Ovary (tissue), 9 donors: Measurements from ENCODE around the gene TAS2R41. TPM values are rescaled to one million over a fixed set of nuclear protein-coding genes. Genes with fewer than 3 reads are reported as not detected.

Experiments used
- DNase-seq, 5 donors: peaks; one replicate each; pipeline ENCODE4 v3.0.0-alpha.2; 2019 to 2020
- H3K27ac ChIP-seq, 2 donors: fragments of 200-600 bp; one replicate each; pipeline versions ENCODE4 v1.5.1 to v1.8.0; 2019 to 2022
- H3K27me3 ChIP-seq: fragments of 200-600 bp; one replicate; pipeline ENCODE4 v1.8.0; 2022
- H3K36me3 ChIP-seq: fragments of 200-600 bp; sonication (generic); one replicate; pipeline ENCODE4 v1.5.1; 2019
- H3K4me1 ChIP-seq: one replicate; pipeline ENCODE4 v1.8.1; 2013; ENCODE audit warnings: mild to moderate bottlenecking, moderate library complexity; ENCODE audit not compliant: insufficient read depth
- H3K4me3 ChIP-seq: fragments of 200-600 bp; sonication (generic); one replicate; pipeline ENCODE4 v1.5.1; 2017
- H3K9me3 ChIP-seq, 2 donors: fragments of 200-600 bp in 1 of 2; sonication (generic) in 1 of 2; one replicate each; pipeline versions ENCODE4 v1.5.1 to v1.8.1; 2013 to 2019; ENCODE audit warnings: mild to moderate bottlenecking in 1 of 2, moderate library complexity in 1 of 2
- EP300 ChIP-seq: sonication (generic); formaldehyde crosslinking; IDR thresholded peaks from one replicate; pipeline ENCODE4 v1.6.1; 2017; ENCODE audit warnings: antibody characterized with exemption
- POLR2A ChIP-seq: fragments of 450-650 bp; IDR thresholded peaks from one replicate; pipeline ENCODE4 v1.6.1; 2017; ENCODE audit warnings: antibody characterized with exemption, mild to moderate bottlenecking, moderate library complexity
- WGBS, 3 donors: extraction: QIAGEN DNeasy Blood & Tissue Kit in 1 of 3; methylation state at CpG; one replicate each; pipeline versions ENCODE4 v1.1.5 to v1.1.7; 2013 to 2017; 5-methylcytosine and 5-hydroxymethylcytosine counted together
- intact Hi-C, 4 donors: fragments of 100-400 bp; cut with DNase I; formaldehyde crosslinking; loops; one replicate each; pipeline versions ENCODE4 v1.11.0 to v1.15.1; 2022 to 2023
- polyA plus RNA-seq, 2 donors: library from polyadenylated mRNA; stranded (reverse); fragments of 200-250 nt in 1 of 2; fragments of 350-450 nt in 1 of 2; fragmentation: Illumina TruSeq in 1 of 2; extraction: RNeasy Lipid Tissue Mini Kit (QIAGEN cat#74804) in 1 of 2; gene quantifications; one replicate each; pipeline ENCODE4 v1.2.3, GENCODE V29; 2013 to 2014
- total RNA-seq, 7 donors: library from RNA; depleted of rRNA in 2 of 7; stranded (reverse); fragments of >200 nt in 2 of 7; fragmentation: NEBNext Ultra II Directional in 3 of 7; extraction: Animal tissue kit (Norgen Biotek cat#: 25700) in 3 of 7; gene quantifications; one replicate each; pipeline versions ENCODE4 v1.1.0 to v1.2.4, GENCODE V29; 2016 to 2023
- TF ChIP-seq, protein P1 (sequence below), 3 donors: fragments of 450-650 bp in 2 of 3; fragments of 200-600 bp in 1 of 3; IDR thresholded peaks; one replicate each; pipeline versions ENCODE4 v1.5.1 to v1.8.0; 2016 to 2022; ENCODE audit warnings: antibody characterized with exemption in 3 of 3, mild to moderate bottlenecking in 1 of 3
- donor health status: DM: no; HTN: no; CAD: no; lungs with moderate emphysema.
- donor health status: DM: no; HTN: no; CAD: no.
- donor health status: Bipolar disorder and iron deficiency.
- donor health status: DM: yes; HTN: yes; CAD: no.
- donor health status: DM: no; HTN: no; CAD: no.
- donor health status: DM: yes; HTN: yes; CAD: no.

The TAS2R41 gene
- total and polyA plus RNA-seq, 9 donors, result 0.50 TPM; not detected in 8

DNA sequence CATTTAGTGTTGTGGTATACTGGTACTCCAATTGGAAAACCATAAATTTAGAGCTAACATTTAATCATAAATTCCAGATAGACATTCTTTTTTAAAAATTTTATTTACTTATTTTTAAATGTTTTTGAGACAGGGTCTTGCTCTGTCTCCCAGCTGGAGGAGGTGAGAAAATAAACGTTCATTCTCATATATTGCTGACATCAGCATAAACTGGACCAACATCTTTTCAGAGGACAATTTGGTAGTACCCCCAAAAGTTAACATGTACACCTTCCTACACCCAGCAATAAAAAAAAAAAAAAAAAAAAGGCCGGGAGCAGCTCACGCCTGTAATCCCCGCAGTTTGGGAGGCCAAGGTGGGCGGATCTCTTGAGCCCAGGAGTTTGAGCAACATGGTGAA lies 29.2 kb upstream of the TAS2R41 start:
- TF ChIP-seq, protein P1, sequence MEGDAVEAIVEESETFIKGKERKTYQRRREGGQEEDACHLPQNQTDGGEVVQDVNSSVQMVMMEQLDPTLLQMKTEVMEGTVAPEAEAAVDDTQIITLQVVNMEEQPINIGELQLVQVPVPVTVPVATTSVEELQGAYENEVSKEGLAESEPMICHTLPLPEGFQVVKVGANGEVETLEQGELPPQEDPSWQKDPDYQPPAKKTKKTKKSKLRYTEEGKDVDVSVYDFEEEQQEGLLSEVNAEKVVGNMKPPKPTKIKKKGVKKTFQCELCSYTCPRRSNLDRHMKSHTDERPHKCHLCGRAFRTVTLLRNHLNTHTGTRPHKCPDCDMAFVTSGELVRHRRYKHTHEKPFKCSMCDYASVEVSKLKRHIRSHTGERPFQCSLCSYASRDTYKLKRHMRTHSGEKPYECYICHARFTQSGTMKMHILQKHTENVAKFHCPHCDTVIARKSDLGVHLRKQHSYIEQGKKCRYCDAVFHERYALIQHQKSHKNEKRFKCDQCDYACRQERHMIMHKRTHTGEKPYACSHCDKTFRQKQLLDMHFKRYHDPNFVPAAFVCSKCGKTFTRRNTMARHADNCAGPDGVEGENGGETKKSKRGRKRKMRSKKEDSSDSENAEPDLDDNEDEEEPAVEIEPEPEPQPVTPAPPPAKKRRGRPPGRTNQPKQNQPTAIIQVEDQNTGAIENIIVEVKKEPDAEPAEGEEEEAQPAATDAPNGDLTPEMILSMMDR (IDR thresholded peaks at IDR 0.05), result no peak
- TF ChIP-seq EP300, result no peak
- intact Hi-C loops, result no loop called here
- H3K9me3 ChIP-seq, result no peaks in the 10 kb centered on the region
- H3K4me3 ChIP-seq, result no peak overlapping the region
- no peaks in the 10 kb centered on the region for H3K4me1 ChIP-seq
- no peak overlapping the region for H3K27ac ChIP-seq
- H3K27me3 ChIP-seq, result no peaks in the 10 kb centered on the region
- 84 to 87% (median 86%) methylated on average over 5 of the region's 5 CpGs for WGBS, 3 donors
- no peak for DNase-seq
- H3K36me3 ChIP-seq, result no peaks in the 10 kb centered on the region

DNA sequence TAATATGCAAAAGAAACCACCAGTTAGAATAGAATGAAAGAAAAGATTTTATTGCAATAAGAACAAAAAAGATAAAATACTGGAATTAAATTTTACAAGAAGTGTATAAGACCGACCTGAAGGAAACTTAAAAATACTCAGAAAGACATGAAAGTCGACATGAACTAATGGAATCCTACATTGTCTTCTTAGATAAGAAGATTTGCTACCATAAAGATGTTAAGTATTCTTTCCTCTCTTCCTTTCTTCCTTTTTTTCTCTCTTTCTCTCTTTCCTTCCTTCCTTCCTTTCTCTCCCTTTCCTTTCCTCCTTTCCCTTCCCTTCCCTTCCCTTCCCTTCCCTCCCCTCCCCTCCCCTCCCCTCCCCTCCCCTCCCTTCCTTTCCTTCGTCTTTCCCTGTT lies 27.9 kb upstream of the TAS2R41 start:
- H3K27me3 ChIP-seq, result no peaks in the 10 kb centered on the region
- H3K4me3 ChIP-seq, result no peak overlapping the region
- WGBS, 3 donors, result 67 to 94% (median 82%) methylated on average over 3 of the region's 3 CpGs
- no peaks in the 10 kb centered on the region for H3K9me3 ChIP-seq
- no peak for DNase-seq
- H3K4me1 ChIP-seq, result no peaks in the 10 kb centered on the region
- H3K36me3 ChIP-seq, result no peaks in the 10 kb centered on the region
- intact Hi-C loops, result no loop called here
- no peak overlapping the region for H3K27ac ChIP-seq
- TF ChIP-seq EP300 (no peak), POLR2A (no peak)
- TF ChIP-seq, protein P1 (IDR thresholded peaks at IDR 0.05), result no peak

DNA sequence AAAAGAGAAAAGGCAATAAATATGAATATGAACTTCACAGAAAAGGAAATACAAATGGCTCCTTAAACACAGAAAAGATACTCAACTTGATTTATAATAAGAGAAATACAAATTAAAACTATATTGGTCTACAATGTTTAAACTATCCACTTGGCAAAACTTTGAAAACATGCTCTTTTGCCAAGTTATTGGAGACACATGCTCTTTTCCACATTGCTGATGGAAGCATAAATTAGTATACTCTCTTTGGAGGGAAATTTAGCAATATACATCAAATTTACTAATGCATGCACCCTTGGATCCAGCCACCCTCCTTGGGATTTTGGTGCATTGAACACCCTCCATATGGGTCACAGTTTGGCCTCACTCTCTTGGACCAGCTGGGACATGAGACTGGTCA lies 26.6 kb upstream of the TAS2R41 start:
- Histone ChIP-seq H3K27me3 (no peaks in the 10 kb centered on the region), H3K36me3 (no peaks in the 10 kb centered on the region), H3K4me1 (no peaks in the 10 kb centered on the region), H3K27ac (no peak overlapping the region), H3K9me3 (no peaks in the 10 kb centered on the region), H3K4me3 (no peak overlapping the region)
- no peak for DNase-seq
- no peak for TF ChIP-seq EP300
- intact Hi-C loops, result no loop called here

DNA sequence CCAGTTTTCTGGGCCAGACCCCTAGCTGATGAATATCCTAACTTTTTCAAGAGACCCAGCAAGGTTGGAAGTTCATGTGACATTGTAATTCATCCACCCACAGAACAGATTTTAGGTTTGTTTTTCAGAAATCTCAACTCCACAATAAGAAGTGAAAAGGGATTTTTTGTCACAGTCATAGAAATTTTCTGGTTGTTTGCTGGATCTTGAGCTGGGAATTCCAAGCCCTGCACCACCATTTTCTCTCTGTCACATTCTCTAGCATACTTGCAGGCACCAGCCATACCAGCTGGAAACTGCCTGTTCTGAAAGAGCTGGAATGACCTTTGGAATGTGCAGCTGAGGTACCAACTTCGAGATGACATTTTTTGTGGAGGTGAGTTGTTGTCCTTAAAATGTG lies 25.9 kb upstream of the TAS2R41 start:
- intact Hi-C loops, result no loop called here
- 83 to 88% (median 84%) methylated on average over 1 of the region's 1 CpG for WGBS, 3 donors

DNA sequence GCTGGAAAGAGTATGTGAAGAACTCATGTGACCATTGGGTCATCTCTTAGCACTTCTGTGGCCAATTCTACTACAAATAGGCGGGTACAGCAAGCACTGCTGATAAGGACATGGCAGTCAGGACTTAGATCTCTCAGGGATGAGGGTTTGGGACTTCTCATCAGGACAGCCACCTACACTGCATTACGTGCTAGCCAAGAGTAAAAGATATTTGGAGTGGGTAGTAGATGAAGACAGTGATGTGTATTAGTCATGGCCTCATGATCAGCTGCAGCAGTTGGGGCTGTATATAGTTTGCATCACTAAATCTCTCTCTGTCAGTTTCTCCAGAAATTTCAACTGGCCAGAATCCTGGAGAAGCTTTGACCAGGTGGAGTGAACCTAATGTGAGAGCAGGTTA lies 25.2 kb upstream of the TAS2R41 start:
- Histone ChIP-seq H3K36me3 (no peaks in the 10 kb centered on the region), H3K9me3 (no peaks in the 10 kb centered on the region), H3K27me3 (no peaks in the 10 kb centered on the region), H3K4me1 (no peaks in the 10 kb centered on the region), H3K4me3 (no peak overlapping the region), H3K27ac (no peak overlapping the region)
- 89 to 98% (median 89%) methylated on average over 2 of the region's 2 CpGs for WGBS, 3 donors
- intact Hi-C loops, result no loop called here
- no peak for DNase-seq
- TF ChIP-seq, protein P1 (IDR thresholded peaks at IDR 0.05), result no peak
- no peak for TF ChIP-seq EP300
- TF ChIP-seq POLR2A, result no peak

More for the DNA sequence above, 25.9 kb upstream of the TAS2R41 start:
- no peak overlapping the region for H3K4me3 ChIP-seq
- H3K27me3 ChIP-seq, result no peaks in the 10 kb centered on the region
- no peaks in the 10 kb centered on the region for H3K4me1 ChIP-seq
- no peak for TF ChIP-seq POLR2A
- TF ChIP-seq, protein P1 (IDR thresholded peaks at IDR 0.05), result no peak
- TF ChIP-seq EP300, result no peak
- no peaks in the 10 kb centered on the region for H3K36me3 ChIP-seq
- no peak overlapping the region for H3K27ac ChIP-seq
- DNase-seq, result no peak
- no peaks in the 10 kb centered on the region for H3K9me3 ChIP-seq
